GM21528 (cell line): ENCODE data around the gene URM1.
"Not testable (repeated sequence)": the region's sequence is repeated elsewhere in the genome, so short reads cannot be mapped to it uniquely, and the experiment has no call there.

Experiments
- ATAC-seq: cut with Tn5 transposase; IDR thresholded peaks from one replicate; pipeline ENCODE4 v1.9.1; 2021; ENCODE audit warnings: mild to moderate bottlenecking, moderate library complexity; ENCODE audit not compliant: unreplicated experiment, low FRiP score

URM1 gene

DNA sequence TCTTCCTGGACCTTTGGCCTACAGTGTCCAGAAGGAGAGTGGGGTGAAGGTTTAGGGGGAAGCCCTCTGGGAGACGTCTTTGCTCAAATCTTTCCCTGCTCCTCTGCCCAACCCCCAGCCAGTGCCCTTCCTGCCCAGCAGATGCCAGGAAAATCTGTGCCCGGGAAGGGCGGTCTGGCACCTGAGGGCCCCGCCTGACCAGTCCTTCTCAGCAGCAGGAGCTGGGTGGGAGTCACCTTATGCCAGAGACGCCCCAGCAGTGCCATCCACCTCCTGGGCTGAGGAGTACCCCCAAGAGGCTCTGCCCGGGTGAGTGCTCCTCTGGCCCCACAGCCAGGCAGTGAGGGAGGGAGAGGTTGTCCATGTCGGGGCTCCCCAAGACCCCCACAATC is 34.6 kb downstream of the URM1 start:
- ATAC-seq: no peak

DNA sequence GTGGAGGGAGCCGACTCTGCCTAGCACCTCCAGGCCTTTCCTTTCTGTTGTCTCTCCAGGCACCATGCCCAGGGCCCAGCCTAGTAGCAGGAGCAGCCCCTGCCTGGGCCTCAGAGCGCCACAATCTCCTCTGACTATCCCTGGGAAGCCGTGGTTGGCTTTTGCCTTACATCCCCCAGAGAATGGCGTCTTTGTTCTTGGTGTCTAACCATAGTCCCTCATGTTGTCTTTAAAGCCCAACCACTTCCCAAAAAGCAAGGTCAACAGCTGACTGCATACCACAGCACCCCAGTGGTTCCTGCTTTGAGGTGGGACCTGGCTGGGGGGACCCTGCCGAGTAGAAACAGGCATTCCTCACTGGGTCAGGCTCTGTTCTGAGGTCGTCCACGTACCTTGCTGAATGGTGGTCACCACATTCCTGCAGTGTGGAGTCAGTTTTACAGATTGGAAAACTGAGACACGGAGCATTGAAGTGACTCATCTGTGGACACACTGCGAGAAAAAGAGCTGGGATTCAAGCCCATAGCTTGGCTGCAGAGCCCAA is 35.7 kb downstream of the URM1 start:
- ATAC-seq: no peak

DNA sequence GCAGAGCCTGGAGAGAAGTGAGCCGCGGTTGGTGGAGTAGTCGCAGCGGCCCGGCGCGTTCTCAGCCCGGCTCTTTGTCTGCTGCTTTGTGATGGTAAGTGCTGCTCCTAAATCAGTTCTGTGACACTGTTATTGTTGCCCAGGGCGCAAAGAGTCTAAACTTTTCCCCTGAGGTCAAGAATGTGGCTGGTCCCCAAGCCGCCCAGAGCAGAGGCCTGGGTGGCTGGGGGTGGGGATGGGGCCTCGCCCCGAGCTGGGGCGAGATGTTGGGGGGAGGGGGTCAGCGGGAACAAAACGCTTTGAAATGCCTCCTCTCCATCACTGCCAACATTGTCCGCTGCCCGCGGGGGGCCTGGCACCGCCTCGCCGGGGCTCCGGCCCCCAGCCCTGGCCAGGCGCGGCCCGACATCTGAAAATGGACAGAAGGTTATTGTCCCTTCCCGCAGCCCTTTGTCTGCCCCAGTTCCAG is 37.8 kb downstream of the URM1 start:
- ATAC-seq: no peak

DNA sequence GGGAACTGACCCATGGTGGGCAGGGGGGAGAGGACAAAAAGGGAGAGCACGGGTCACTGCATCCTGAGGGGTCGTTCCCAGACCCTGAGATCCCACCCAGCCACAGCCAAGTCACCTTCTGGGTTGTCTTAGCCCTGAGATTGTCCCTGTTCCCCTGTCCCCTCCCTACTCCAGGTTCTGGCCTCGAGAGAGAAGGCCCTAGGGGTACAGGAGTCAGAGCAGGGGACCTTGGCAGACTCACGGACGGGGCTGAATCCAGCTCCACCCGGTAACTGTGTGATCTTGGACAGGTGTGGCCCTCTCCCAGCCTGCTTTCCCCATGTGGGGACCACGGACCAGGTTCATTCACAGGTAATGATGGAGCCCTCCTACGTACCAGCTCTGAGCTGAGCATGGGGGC is 38.3 kb downstream of the URM1 start:
- ATAC-seq: no peak

DNA sequence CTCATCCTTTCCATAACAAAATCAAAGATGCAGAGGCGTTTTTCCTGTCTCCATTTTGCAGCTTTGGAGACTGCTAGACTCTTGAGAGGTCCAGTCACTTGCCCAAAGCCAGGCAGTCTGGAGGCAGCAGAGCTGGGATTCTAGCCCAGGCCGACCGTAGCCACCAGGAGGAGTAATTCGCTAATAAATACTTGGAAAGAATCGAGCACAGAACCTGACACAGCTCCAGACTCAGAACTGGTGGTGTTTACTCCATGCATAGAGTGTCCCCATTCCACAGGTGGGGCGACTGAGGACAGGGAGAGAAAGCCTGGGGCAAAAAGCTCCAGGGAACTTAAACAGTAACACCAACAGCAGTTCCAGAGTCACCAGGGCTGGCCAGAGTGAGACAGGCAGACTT is 38.8 kb downstream of the URM1 start:
- no peak for ATAC-seq

DNA sequence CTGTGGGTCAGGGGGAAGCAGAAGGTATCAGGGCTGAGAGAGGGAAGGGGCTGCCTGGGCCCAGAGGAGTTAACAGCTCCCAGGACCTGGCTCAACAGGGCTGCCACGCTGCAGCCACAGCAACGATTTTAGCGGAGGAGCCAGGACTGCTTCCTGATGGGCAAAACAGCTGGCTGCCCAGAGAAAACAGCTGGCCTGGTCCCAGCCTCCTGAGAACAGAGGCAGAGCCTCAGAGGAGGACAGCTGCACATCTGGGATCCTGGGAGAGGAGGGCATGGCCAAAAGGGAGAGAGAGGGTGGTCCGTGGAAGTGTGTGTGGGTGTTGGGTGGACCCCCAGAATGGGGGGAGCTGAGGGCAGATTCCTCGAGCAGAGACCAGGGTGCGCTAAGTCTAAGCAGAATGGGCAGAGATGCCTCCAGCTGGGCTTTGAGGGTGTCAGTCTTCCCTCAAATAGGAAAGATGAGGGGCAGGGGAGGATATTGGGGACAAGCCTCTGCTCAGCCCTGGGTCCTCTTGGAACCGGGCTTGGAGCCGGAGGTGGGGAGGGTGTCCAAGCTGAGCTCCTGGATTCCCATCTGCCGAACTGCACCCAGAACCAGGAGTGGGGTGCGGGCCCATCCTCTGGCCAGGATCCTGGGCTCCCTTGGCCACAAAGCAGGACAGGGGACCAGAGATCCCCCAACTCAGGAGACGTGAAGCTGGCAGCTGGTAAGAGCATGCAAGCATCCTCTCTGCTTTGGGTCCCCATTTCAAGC is 40.4 kb downstream of the URM1 start:
- no peak for ATAC-seq

DNA sequence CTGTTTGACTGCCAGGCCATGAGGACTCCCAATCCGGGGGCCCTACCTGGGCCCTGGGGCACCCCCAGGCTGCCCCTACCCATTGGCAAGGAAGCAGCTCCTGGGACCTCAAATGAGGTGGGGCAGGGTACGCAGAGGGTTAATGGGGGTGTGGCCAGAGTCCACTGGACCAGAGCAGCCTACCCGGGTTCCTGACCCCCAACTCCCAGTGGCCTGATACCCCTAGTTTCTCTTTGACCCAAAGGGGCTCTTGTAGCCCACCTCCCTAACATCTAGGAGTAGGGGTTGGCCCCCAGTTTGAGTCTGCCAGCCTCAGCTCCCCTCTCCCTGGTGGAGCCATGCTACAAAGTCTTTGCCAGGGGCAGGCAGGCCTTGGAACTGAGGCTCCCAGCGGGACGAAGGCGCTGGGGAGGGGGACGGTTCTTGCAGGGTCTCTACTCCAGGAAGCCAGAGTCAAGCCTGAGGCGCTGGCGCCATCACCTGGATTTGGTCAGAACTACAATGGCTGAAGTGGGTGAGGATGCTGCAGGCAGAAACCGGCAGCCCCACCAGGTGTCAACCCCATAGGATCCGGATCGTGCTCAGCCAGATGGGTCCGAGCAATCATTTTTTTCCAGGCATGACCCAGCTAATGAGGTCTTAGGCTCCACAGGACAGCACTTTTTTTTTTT is 41.1 kb downstream of the URM1 start:
- ATAC-seq: no peak

DNA sequence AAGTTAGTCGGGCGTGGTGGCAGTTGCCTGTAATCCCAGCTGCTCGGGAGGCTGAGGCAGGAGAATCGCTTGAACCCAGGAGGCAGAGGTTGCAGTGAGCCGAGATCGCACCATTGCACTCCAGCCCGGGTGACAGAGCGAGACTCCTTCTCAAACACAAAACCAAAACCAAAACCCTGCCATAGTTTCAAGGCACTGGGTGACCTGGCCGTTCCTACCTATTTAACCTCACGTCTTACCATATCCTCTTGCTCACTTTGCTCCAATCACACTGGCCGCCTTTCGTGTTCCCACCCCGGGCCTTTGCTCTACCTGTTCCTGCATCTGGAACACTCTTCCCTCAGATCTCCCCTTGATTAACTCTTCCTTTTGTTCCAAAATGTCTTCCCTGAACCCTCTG is 42.6 kb downstream of the URM1 start:
- ATAC-seq: not testable (repeated sequence)

DNA sequence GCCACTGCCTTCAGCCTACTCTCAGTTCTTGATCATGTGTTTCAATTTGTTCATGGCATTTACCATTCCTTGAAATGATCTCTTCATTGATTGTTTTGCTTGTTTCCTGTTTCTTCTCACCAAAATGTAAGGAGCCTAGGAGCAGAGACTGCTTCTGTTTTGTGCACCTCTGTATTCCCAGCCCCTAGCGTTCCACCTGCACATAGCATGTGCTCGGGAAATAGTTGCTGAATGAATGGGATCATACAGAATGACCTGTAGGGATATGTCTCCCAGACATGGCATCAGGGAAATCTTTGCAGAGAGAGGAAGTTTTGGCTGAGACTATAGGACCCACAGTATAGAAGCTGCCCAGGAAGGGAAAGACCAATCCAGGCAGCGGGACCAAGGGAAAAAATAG is 43.3 kb downstream of the URM1 start:
- no peak for ATAC-seq

DNA sequence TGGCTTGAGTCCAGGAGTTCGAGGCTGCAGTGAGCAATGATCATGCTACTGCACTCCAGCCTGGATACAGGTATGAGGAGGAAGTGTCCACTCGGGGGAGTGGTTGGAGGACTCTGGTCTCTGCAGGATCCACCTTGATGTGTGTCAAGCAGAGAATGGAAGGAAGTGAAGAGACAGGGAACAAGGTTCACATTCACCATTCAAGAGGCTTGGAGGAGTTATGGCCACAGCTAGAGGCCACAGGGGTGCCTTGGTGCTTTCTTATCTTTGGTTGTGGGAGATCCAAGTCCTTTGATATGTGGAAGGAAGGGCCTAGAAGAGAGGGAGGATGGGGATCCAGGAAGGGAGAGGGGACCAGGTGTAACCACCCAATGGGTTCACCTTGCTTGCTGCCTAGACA is 44.1 kb downstream of the URM1 start:
- ATAC-seq: no peak

DNA sequence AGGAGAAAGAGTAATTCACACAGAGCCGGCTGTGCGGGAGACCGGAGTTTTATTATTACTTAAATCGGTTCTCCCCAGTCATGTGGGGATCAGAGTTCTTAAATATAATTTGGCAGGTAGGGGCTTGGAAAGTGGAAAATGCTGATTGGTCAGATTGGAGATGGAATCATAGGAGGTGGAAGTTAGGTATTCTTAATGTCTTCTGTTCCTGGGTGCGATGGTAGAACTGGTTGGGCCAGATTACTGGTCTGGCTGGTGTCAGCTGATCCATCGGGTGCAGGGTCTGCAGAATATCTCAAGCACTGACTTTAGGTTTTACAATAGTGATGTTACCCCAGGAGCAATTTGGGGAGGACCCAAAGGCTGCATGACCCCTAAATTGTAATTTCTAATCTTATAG is 44.8 kb downstream of the URM1 start:
- no peak for ATAC-seq

DNA sequence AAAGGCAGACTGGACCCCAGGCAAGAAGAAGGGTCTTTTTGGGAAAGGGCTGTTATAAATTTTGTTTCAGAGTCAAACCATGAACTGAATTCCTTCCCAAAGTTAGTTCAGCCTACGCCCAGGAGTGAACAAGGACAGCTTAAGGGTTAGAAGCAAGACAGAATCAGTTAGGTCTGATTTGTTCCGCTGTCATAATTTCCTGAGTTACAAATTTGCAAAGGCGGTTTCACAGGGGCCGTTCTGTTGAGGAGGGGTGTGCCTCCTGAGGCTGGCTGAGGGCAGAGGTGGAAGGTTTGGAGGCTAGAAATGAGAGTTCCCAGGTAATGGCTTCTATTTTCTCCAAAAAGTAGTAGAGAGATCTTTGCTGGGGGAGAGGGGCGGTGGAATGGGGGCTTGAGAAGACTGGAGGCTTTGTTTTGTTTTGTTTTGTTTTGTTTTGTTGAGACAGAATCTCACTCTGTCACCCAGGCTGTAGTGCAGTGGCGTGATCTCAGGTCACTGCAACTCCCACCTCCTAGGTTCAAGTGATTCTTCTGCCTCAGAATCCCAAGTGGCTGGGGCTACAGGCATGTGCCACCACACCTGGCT is 45.4 kb downstream of the URM1 start:
- ATAC-seq: no peak

DNA sequence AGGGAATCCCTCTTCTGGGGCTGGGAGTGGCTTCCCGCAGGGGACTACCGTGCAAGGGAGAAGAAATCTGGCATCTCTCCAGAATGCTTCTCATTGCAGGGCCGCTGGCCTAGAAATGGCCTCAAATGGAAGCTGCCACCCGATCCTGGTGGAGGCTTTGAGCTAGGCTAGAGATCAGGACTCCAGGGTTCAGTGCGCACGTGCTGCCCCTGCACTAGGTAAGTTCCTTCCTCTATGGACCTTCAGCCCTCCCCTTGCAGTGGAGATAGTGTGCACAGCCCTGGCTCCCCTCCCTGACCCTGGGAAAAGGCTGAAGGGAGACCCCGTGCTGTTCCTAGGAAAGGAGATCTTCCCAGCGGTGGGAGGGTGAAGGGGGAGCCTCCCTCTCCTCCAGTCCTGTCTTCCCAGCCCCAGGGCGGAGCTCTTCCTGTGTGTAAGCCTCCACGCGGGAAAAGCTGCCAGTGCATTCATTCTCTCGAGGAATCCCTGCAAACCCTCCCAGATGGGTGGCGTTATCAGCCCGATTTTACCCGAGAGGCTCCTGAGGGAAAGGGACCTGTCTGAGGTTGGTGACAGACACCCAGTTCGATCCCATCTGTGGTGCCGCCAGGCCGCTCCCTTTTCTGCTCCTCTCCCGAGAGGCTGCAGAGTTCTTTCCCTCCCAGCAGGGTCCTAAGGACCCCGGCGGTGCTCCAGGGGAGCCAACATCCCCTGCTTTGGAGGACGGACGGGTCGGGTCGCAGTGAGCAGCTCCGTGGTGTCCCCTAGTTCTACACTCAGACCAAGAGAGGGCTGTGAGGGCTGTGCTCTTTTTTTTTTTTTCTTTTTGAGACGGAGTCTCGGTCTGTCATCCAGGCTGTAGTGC is 48.1 kb downstream of the URM1 start:
- no peak for ATAC-seq

DNA sequence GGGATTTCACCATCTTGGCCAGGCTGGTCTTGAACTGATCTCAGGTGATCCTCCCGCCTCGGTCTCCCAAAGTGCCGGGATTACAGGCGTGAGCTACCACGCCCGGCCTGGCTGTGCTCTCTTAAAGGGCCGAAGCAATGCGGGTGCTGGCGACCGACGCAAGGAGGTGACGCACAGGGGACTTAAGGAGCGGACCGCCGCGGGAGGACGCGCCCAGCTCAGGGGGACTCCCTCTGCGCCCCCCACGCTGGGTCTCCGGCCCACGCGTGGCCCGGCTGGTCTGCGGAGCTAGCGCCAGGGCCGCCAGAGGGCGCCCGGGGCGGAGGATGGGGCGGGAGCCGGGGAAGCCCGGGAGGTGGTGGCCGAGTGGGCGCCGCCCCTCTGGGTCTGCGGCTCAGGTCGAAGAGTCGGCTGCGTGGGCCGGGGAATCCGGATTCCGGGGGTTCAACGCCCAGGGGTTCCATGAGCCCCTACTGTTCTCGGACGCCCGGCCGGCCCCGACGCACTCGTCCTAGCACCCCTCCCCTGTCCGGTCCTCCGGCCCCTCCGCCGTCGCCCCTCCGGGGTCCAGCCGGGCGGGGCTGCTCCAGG is 49.0 kb downstream of the URM1 start:
- ATAC-seq: peak; percentile 58

DNA sequence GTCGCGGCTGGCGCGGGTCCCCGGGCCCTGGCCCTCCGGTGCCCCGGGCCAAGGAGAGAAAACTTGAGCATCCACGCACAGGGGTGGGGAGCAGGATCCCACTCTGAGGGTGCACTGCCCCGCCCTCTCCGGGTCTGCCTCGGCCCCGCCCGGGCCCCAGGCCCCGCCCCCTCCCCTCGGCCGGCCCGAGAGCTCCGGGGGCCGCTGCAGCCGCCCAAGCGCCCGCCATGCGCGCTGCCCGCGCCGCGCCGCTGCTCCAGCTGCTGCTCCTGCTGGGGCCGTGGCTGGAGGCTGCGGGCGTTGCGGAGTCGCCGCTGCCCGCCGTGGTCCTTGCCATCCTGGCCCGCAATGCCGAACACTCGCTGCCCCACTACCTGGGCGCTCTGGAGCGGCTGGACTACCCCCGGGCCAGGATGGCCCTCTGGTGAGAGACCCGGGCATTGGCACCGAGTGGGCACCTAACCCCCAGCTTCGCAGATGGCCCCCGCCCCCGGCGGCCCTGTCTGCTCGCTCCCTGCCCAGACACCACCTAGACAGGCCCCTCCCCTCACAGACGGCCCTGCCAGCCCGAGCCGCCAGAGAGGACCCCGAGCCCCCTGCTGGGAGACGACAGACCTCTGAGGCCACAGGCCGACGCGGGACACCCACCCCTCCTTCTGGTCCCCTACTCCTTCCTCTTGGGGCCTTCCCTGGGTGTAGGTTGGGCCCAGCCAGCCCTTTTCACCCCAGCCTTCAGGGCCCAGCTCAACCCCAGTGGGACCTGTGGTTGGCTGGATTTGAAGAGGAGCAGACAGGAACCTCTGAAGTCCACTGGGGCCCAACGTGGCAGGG is 49.7 kb downstream of the URM1 start, which contains the start of gene CERCAM:
Gene CERCAM, plus strand, starts transcription at position 207 of the 831 bp plus-strand sequence. Its CDS starts 21 bp downstream, at position 228.
- ATAC-seq: peak; percentile 80

DNA sequence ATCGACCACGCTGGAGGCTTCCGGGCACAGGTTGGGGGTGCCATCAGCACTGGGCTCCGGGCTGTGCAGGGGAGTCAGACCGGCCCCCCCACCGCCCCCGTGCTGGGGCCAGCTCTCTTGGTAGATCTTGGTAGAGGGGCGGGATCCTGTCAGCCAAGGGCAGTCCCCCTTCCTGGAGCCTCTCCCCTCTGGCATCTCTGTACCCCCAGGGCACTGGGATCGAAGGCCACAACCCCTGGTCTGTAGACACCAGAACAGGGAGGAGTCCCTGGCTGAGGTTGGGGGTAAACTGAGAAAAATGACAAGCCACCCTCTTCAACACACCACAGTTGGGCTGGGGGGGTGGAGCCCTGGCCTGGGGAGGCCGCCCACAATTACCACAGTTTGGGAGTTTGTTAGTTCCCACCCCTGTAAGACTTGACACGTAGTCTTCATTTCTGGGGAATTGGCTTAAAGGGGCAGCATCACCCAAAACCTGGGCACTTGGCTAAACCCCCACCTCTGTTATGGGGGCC is 50.4 kb downstream of the URM1 start:
- no peak for ATAC-seq

DNA sequence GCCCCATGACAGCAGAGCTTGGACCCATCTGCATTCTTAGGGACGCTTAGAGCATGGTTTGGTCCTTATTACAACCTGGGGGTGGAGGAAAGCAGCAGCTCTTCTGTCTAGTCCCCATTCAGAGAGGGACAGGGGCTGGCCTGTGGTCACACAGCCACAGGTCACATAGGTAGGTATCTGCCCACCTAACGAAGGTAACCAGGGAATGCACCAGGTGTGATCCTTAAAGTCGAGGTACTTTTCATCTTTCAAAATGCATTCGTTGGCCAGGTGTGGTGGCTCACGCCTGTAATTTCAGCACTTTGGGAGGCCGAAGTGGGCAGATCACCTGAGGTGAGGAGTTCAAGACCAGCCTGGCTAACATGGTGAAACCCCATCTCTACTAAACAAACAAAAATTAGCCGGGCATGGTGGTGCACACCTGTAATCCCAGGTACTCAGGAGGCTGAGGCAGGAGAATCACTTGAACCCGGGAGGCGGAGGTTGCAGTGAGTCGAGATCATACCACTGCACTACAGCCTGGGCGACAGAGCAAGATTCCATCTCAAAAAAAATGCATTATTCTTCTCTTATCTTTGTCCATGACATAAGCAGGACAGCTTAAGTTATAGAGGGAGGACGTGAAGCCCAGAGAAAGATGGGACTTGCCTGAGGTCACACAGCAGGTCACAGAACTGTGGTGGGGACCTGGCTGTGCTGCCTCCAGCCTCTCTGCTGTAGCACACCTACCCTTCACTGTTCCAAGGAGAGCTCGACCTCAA is 51.0 kb downstream of the URM1 start:
- not testable (repeated sequence) for ATAC-seq

DNA sequence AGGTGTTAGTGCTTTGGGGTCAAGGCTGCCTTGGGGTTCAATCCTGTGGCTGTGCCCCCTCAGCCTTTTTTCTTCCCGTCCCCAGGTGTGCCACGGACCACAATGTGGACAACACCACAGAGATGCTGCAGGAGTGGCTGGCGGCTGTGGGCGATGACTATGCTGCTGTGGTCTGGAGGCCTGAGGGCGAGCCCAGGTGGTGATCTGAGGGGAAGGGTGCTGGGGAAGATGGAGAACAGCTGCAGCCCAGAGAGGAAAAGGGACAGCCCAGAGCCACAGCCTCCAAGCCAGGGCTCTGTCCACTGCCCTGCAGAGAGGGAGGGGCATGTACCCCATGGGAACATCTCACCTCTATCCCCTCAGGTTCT is 51.6 kb downstream of the URM1 start:
- no peak for ATAC-seq
